K562 (cell line): ENCODE measurements around the gene COL24A1. TPM values are rescaled to one million over a fixed set of nuclear protein-coding genes. Genes with fewer than 3 reads are reported as not detected.

Experiments
- ATAC-seq: fragments of 200-7000 bp; cut with Tn5 transposase; 3 replicates; pipeline ENCODE4 v1.9.1; 2020; ENCODE audit warnings: moderate library complexity
- BruUV-seq: library from RNA; stranded (reverse); fragments of 400-500 nt; replicated peaks from 2 replicates; lab custom pipeline; 2021; lab: Mats Ljungman, UMichigan
- CTCF ChIA-PET: fragments of 300-600 bp; formaldehyde crosslinking; extraction: SDS; loops from one replicate; lab custom pipeline; 2021; ENCODE audit warnings: low intra/inter-chr PET ratio; lab: Yijun Ruan, JAX
- POLR2A ChIA-PET: fragments of 300-600, 350-650 bp; sonication (Branson Sonifier 250); formaldehyde crosslinking; extraction: SDS; loops from one replicate; lab custom pipeline; 2021; ENCODE audit warnings: antibody characterized with exemption, inconsistent platforms; lab: Yijun Ruan, JAX
- DNase-seq, 4 experiments: peaks; one replicate each; pipeline versions ENCODE4 v3.0.0 to v3.0.0-alpha.2; 2011 to 2018; ENCODE audit warnings: low spot score in 3 of 4, mixed read lengths in 3 of 4; ENCODE audit errors: extremely low read depth in 1 of 4
- FAIRE-seq: peaks from 2 replicates; lab custom pipeline; 2011; peaks lifted over from hg19 to GRCh38; lab: Jason Lieb, UNC
- H2AFZ ChIP-seq: 2 replicates; pipeline ENCODE4 v1.6.0; 2011; ENCODE audit warnings: low read depth, low read length, control low read depth, inconsistent platforms
- H3K27ac ChIP-seq: fragments of 200-600 bp; 3 replicates; pipeline ENCODE4 v1.8.0; 2011; ENCODE audit warnings: low read depth, mild to moderate bottlenecking, control low read depth, inconsistent platforms, low read length, moderate library complexity, mixed read lengths; ENCODE audit errors: extremely low read depth
- H3K27me3 ChIP-seq, 2 experiments: fragments of 300-600 bp in 1 of 2; 2 replicates in 1 of 2; 3 replicates in 1 of 2; pipeline versions ENCODE4 v1.6.0 to v1.8.0; 2011; ENCODE audit warnings: inconsistent platforms in 2 of 2, low read length in 2 of 2, mild to moderate bottlenecking in 1 of 2, mixed read lengths in 1 of 2, moderate library complexity in 1 of 2; ENCODE audit not compliant: control insufficient read depth in 2 of 2, insufficient read depth in 2 of 2
- H3K36me3 ChIP-seq: fragments of 300-600 bp; 3 replicates; pipeline ENCODE4 v1.8.0; 2011; ENCODE audit warnings: mild to moderate bottlenecking, low read length, inconsistent platforms; ENCODE audit not compliant: control insufficient read depth, insufficient read depth
- H3K4me1 ChIP-seq, 2 experiments: fragments of 200-600 bp in 1 of 2; replicated peaks in 1 of 2; 2 replicates in 1 of 2; 3 replicates in 1 of 2; pipeline versions ENCODE4 v1.5.1 to v1.8.0; 2011; ENCODE audit warnings: inconsistent platforms in 2 of 2, low read length in 2 of 2, mild to moderate bottlenecking in 1 of 2, mixed read lengths in 1 of 2, moderate library complexity in 1 of 2; ENCODE audit not compliant: control insufficient read depth in 2 of 2, insufficient read depth in 2 of 2
- H3K4me2 ChIP-seq: 2 replicates; pipeline ENCODE4 v1.6.1; 2011; ENCODE audit warnings: low read length, control low read depth, inconsistent platforms, mixed read lengths; ENCODE audit not compliant: insufficient read depth
- H3K4me3 ChIP-seq: fragments of 200-600 bp; sonication (generic), shearing (Covaris generic); 2 replicates; pipeline ENCODE4 v1.5.1; 2016; ENCODE audit warnings: control low read depth, inconsistent platforms
- H3K79me2 ChIP-seq: fragments of 200-600 bp; 3 replicates; pipeline ENCODE4 v1.8.0; 2011; ENCODE audit warnings: low read length, inconsistent platforms; ENCODE audit not compliant: control insufficient read depth, insufficient read depth
- H3K9ac ChIP-seq, 2 experiments: 2 replicates each; pipeline versions ENCODE4 v1.6.0 to v1.6.1; 2011; ENCODE audit warnings: low read depth in 2 of 2, low read length in 2 of 2, control low read depth in 1 of 2, inconsistent platforms in 1 of 2, mild to moderate bottlenecking in 1 of 2, mixed read lengths in 1 of 2; ENCODE audit not compliant: insufficient read depth in 1 of 2
- H3K9me1 ChIP-seq: one replicate; pipeline ENCODE4 v1.6.0; 2011; ENCODE audit warnings: inconsistent platforms, mild to moderate bottlenecking, low read length, moderate library complexity; ENCODE audit not compliant: control insufficient read depth, insufficient read depth
- H3K9me3 ChIP-seq: replicated peaks from 2 replicates; pipeline ENCODE4 v1.5.1; 2011; ENCODE audit warnings: low read depth, low read length, inconsistent platforms; ENCODE audit not compliant: control insufficient read depth, insufficient read depth
- H4K20me1 ChIP-seq: replicated peaks from 2 replicates; pipeline ENCODE4 v1.6.1; 2011; ENCODE audit warnings: low read length, inconsistent platforms, mixed read lengths; ENCODE audit not compliant: control insufficient read depth, insufficient read depth
- BMI1 ChIP-seq: fragments of 150-350 bp; IDR thresholded peaks from 2 replicates; pipeline ENCODE4 v1.6.1; 2014; ENCODE audit warnings: low read length
- GATAD2A ChIP-seq: fragments of 450-650 bp; IDR thresholded peaks from 2 replicates; pipeline ENCODE4 v1.6.1; 2017
- IRF2 ChIP-seq: sonication (generic); formaldehyde crosslinking; IDR thresholded peaks from 2 replicates; pipeline ENCODE4 v1.8.1; 2022; ENCODE audit warnings: mild to moderate bottlenecking, missing genetic modification reagents
- MEF2D ChIP-seq: conservative IDR thresholded peaks from 2 replicates; pipeline ENCODE4 v1.6.1; 2016; ENCODE audit warnings: low read depth, missing genetic modification characterization, missing compliant biosample characterization
- NFE2 ChIP-seq: IDR thresholded peaks from 2 replicates; pipeline ENCODE4 v1.6.1; 2014; ENCODE audit warnings: antibody characterized with exemption, low read depth
- POLR2B ChIP-seq: fragments of 450-650 bp; IDR thresholded peaks from 2 replicates; pipeline ENCODE4 v1.6.1; 2018; ENCODE audit warnings: low read depth; ENCODE audit not compliant: partially characterized antibody
- TAL1 ChIP-seq: fragments of 450-650 bp; IDR thresholded peaks from 2 replicates; pipeline ENCODE4 v1.6.1; 2016; ENCODE audit warnings: mild to moderate bottlenecking
- ZBTB34 ChIP-seq: fragments of 250-450 bp; sonication (Bioruptor Pico); IDR thresholded peaks from 2 replicates; pipeline ENCODE4 v1.8.0; 2021; ENCODE audit warnings: mild to moderate bottlenecking, moderate library complexity
- ZBTB43 ChIP-seq: sonication (generic); formaldehyde crosslinking; IDR thresholded peaks from 2 replicates; pipeline ENCODE4 v1.8.0; 2023; ENCODE audit warnings: mild to moderate bottlenecking, missing genetic modification reagents
- whole genome bisulfite sequencing: fragments of 100-300 bp; shearing (Covaris generic); methylation state at CpG from one replicate; pipeline ENCODE4 v1.1.6; 2016; ENCODE audit warnings: low coverage, mixed read lengths; ENCODE audit not compliant: insufficient coverage; ENCODE audit errors: missing lambda C conversion rate; 5-methylcytosine and 5-hydroxymethylcytosine counted together
- in situ Hi-C: fragments of 300-500 bp; cut with MboI; formaldehyde crosslinking; loops from 4 replicates; pipeline ENCODE4 v1.15.0; 2018; ENCODE audit warnings: inconsistent platforms, mixed read lengths
- intact Hi-C: fragments of 100-400 bp; cut with micrococcal nuclease; formaldehyde crosslinking; loops from 2 replicates; pipeline ENCODE4 v1.14.2; 2022
- polyA plus RNA-seq, 8 experiments: library from polyadenylated mRNA; depleted of rRNA in 4 of 8; stranded (reverse) in 5 of 8; unstranded in 3 of 8; fragments of >200 nt; fragmentation: Nextera tagmentation in 2 of 8; fragmentation: Illumina TruSeq in 1 of 8; extraction: Ambion mirVana in 2 of 8; extraction: Trizol in 1 of 8; gene quantifications; 2 replicates each; pipeline versions ENCODE4 v1.2.1 to v1.2.3, GENCODE V29; 2011 to 2014; ENCODE audit warnings: inconsistent platforms in 1 of 8, missing spikeins in 1 of 8
- total RNA-seq, 7 experiments: library from RNA; depleted of rRNA in 6 of 7; stranded (reverse); fragments of >200 nt in 6 of 7; fragmentation: Illumina TruSeq in 2 of 7; extraction: Trizol in 2 of 7; gene quantifications; 2 replicates each; pipeline versions ENCODE4 v1.2.1 to v1.2.3, GENCODE V29; 2011 to 2021; ENCODE audit warnings: low replicate concordance in 1 of 7

The COL24A1 gene
- total and polyA plus RNA-seq, 9 of the 15 experiments (the other 6 are each of a cell fraction or from before 2014, with no cell fraction given): 0.01 to 0.06 (median 0.03) TPM; not detected in 2

- H3K36me3 ChIP-seq: peaks cover 51% of the 10 kb centered on the region
- DNase-seq: no peak
- no peak overlapping the region for H3K27ac ChIP-seq
- in situ Hi-C loops (no loop called here), intact Hi-C loops (loop anchor here (10.0 kb wide), 1 partner anchor 401 kb away; no protein-coding TSS in a partner anchor)
- H3K9me3 ChIP-seq: no peaks in the 10 kb centered on the region
- H2AFZ ChIP-seq: no peak overlapping the region
- 0 out of 4 replicates have a peak overlapping the region, but pooled peaks of 1 of the 2 experiments have one; percentile 77 for H3K9ac ChIP-seq
- no peak for ATAC-seq
- no peaks in the 10 kb centered on the region for H3K9me1 ChIP-seq
- H3K4me3 ChIP-seq: no peak overlapping the region
- WGBS: 90% methylated on average over 3 of the region's 3 CpGs
- no peaks in the 10 kb centered on the region for H4K20me1 ChIP-seq
- peaks cover 0 to 14% of the 10 kb centered on the region in 2 experiments; a peak in 2 of 5 replicates for H3K4me1 ChIP-seq
- H3K79me2 ChIP-seq: peaks cover 55% of the 10 kb centered on the region
- no peak overlapping the region for H3K4me2 ChIP-seq
- no peak for FAIRE-seq
- no peak for TF ChIP-seq ZBTB43
- no peak for TF ChIP-seq MEF2D (tag)
- TF ChIP-seq TAL1: no peak
- TF ChIP-seq NFE2: no peak
- no peak for TF ChIP-seq IRF2 (CRISPR knock-in tag)
- no peak for TF ChIP-seq GATAD2A
- TF ChIP-seq BMI1: no peak
- no peak for TF ChIP-seq ZBTB34
- TF ChIP-seq POLR2B: no peak
- POLR2A ChIA-PET: no interaction called here
- CTCF ChIA-PET: no interaction called here
- H3K27me3 ChIP-seq: no peaks in the 10 kb centered on the region
- no TSS peak for BruUV-seq
Observed at GRCh38 chr1:85705940-85706339, 450.6 kb downstream of the COL24A1 start.
